SK-N-MC (cell line): ENCODE measurements around the gene SLC37A1.

Experiments used
- EZH2 ChIP-seq: fragments of 200-600 bp; sonication (generic); IDR thresholded peaks from one replicate; pipeline ENCODE4 v1.6.1; 2017; ENCODE audit warnings: antibody characterized with exemption
- FOXP2 ChIP-seq: optimal IDR thresholded peaks from 2 replicates; pipeline ENCODE3; 2011; ENCODE audit warnings: mild to moderate bottlenecking, moderate library complexity; ENCODE audit not compliant: insufficient read depth; ENCODE audit errors: extremely low read length, control extremely low read depth
- POLR2AphosphoS5 ChIP-seq: IDR thresholded peaks from 2 replicates; pipeline ENCODE4 v1.6.1; 2012; ENCODE audit warnings: mild to moderate bottlenecking, low read depth, low read length, borderline replicate concordance

DNA sequence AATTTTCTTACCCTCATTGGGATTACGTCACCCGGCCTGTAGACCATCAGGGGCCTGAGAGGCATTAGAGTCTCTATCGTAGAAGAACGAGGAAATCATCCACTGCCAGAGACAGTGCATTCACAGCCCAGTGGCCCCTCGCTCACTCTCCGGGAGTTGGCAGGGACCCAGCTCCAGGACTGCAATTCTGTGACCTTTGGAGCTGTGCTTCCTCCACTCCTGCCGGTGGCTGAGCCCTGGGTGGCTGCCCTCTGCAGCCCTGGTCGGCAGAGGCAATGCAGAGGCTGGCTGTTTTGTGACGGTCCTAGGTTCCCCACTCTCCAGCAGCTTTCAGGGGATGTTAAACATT, 12.7 kb downstream of the SLC37A1 start:
- no peak for TF ChIP-seq POLR2AphosphoS5
- no peak for TF ChIP-seq EZH2
- TF ChIP-seq FOXP2, result no peak
